Stimulated activated CD4-positive, alpha-beta T cell treated with anti-CD3 and anti-CD28 coated beads, Interleukin-12 subunit alpha, Interleukin-12 subunit beta, amount 100 ng/mL, for 4 hours (primary cell): ENCODE data around the gene SLC16A3.
"Not testable (repeated sequence)": the region's sequence is repeated elsewhere in the genome, so short reads cannot be mapped to it uniquely, and the experiment has no call there.

ENCODE experiments used
- DNase-seq: peaks from one replicate; pipeline ENCODE4 v3.0.0-alpha.2; 2020

Gene SLC16A3

GRCh38 chr17:82248815-82249674 is 20.2 kb downstream of the SLC16A3 start:
- no peak for DNase-seq

GRCh38 chr17:82249896-82250581 is 21.2 kb downstream of the SLC16A3 start:
- DNase-seq: no peak

DNA sequence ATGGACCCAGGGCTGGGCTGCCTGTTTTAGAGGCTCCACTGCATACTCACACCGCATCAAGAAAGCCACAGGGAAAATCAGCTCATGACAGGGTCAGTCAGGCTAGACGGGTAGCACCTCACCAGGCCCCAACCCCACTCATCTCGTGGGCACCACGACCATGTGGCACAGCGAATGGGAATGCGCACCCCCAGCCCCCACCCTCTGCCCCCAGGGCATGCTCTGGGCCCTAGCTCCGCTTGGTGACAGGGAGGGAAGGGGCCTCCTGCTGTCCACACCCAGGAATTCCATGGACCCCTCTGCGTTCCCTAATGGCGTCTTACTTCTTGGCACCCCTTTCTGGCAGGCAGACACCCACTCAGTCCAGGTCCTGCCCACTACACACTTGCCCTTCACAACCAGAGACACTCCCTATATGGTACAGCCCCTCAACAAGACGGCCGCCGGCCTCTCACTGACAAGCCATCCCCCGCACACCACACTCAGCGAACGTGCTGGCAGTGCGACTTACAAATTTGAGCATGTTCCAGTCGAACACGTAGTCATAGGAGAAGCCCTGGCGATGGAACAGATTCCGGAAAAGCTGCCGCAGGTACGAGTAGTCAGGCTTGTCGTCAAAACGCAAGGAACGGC is 22.1 kb downstream of the SLC16A3 start:
- DNase-seq: no peak

DNA sequence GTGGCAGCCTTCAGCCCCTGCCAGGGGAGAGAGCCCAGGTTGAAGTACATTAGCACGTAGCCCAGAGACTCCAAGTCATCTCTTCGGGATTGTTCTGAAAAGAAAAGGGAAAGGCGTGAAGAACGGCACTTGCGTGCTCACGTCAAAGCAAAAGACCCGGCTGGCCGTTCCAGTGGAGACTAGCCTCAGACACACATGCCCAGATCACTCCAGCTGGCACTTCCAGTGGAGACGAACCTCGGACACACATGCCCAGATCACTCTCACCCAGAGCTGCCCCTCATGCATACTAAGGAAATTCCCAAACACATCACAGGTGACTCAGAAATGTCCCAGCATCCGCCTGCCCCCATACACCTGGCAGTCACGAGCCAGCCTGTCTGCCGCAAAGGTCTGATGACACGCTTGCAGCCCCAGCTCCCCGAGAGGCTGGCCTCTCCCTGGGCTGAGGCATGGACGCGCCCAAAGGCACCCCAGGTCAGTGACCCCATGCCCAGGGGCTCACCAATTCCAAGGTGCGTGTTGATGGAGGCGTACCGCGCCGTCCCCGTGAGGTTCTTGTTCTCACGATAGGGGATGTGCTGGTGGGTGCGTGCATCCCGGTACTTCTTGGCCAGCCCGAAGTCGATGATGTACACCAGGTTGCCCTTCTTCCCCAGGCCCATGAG is 23.8 kb downstream of the SLC16A3 start:
- no peak for DNase-seq

DNA sequence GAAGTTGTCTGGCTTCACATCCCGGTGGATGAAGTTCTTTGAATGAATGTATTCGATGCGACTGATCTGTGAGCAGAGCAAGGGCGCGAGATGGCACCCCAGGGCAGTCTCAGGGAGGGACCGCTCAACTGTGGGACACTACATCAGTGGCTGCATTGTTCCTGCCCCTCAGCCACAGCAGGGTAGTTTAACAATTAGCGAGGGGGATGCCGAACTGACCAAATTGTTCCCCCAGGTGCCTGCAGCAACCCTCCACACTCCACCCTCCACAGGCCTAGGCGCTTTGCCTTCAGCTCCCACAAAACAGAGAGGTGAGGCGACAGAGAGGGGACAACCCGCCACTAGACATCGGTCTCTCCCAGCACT is 24.3 kb downstream of the SLC16A3 start:
- DNase-seq: no peak

- not testable (repeated sequence) for DNase-seq
Observed at GRCh38 chr17:82254096-82254495, 25.3 kb downstream of the SLC16A3 start.

GRCh38 chr17:82254746-82255145 is 25.9 kb downstream of the SLC16A3 start:
- not testable (repeated sequence) for DNase-seq

- no peak for DNase-seq
Observed at GRCh38 chr17:82255402-82255972, 26.6 kb downstream of the SLC16A3 start.

DNA sequence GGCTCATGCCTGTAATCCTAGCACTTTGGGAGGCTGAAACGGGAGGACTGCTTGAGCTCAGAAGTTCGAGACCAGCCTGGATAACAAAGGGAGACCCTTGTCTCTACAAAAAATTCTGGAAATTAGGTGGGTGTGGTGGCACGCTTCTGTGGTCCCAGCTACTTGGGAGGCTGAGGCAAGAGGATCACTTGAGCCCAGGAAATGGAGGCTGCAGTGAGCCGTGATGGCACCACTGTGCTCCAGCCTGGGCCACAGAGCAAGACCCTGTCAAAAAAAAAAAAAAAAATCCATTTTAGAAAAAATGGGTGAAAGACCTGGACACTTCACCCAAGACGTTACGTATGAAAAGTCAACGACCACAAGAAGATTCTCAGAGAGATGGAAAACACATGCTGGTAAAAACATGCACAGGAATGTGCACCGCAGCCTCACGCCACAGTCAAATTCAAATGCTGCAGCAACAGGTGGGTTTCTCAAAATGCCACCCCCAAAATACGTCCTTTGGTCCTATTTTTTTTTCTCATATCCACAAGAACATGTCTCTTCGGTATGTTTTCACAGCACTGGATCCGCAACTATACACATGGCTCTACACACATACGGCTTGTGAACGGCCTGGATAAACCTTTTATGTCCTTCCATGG is 27.5 kb downstream of the SLC16A3 start:
- no peak for DNase-seq

DNA sequence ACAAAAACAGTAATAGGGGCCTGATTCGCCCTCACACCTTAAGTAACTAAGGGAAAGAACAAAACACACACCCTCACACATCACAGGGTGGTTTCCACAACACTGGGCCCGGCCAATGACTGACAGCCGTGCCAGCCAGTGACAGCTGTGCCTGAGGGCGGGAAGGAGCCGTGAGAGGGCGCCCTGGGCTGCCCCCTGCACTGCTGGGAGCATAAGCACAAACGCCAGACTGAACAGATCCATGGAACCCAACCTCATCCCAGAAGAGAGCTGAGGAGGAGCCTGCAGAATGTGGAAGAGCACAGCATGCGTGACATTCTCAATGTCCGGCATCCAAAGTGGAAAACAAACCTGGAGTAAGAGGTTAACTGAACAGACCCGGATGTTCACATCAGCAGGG is 28.6 kb downstream of the SLC16A3 start:
- peak; percentile 61 for DNase-seq

GRCh38 chr17:82258555-82258954 is 29.7 kb downstream of the SLC16A3 start:
- no peak for DNase-seq

- DNase-seq: not testable (repeated sequence)
Observed at GRCh38 chr17:82259972-82260961, 31.4 kb downstream of the SLC16A3 start.

- DNase-seq: no peak
Observed at GRCh38 chr17:82262344-82262743, 33.5 kb downstream of the SLC16A3 start.

- no peak for DNase-seq
Observed at GRCh38 chr17:82263641-82264040, 34.8 kb downstream of the SLC16A3 start.

DNA sequence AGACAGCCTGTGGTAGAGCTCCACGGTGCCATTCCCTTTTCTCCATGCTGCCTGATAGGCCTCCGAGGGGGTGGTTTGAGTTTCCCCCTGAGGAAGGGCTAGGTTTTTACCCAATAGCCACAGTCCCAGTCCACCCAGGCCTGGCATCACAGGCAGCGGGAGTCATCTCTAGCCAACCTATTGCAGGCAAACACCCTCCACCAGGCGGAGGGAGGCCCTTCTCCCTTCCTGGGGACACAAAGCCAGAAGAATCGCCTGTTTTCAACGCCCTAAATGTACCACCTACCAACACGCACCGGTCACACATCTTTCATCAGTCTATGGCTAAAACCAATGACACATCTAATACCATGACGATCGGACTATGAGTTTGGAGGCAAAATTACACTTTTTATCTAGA is 37.3 kb downstream of the SLC16A3 start:
- no peak for DNase-seq

GRCh38 chr17:82267575-82268379 is 38.9 kb downstream of the SLC16A3 start:
- peak; percentile 42 for DNase-seq

GRCh38 chr17:82269138-82269881 is 40.5 kb downstream of the SLC16A3 start:
- no peak for DNase-seq

DNA sequence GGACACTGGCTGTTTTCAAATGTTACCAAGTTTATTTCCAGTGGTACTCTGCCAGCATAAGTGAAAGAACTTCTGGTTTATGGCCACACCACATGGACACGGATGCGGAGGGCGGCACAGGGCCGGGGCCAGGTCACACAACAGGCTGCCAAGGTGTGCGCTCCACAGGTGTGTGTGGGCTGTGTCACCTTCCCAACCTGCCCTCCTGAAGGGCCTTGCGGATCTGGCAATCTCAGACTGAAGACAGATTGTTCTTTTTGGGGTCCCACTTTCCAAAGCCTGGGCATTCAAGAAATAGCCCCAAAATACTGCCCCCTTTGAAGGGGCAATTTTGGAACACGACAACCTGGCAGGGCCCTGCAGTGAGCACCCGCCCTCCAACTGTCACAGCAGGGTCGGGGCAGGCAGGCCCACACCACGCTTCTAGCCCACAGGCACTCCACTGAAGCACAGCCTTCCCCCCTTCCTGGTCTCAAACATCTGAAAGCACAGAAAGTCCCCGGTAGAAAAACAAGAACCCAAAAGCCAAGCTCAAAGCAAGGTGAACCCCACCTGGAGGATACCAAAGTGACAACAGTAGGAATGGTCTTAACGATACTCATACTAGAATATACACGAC is 41.1 kb downstream of the SLC16A3 start:
- no peak for DNase-seq

DNA sequence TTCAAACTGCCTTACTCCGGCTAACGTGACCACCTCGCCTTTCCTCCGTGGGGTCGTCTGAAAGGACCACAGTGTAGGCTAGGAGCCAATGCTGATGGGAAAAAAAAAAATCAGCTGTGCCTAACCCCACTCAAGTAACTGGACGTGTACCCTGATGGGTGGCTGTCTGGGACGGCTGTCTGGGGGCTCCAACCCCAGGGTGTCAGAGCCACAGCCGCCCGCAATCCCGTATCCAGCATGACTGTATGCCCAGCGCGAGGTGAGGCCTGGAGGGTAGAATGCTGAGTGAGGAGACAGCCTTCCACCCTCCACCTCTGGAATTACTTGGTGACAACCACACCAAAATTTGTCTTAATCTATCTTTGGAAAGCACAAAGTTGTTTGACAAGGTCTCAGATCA is 41.8 kb downstream of the SLC16A3 start:
- DNase-seq: no peak
